ENCODE results near the gene PSMB5. TPM values are rescaled to one million over a fixed set of nuclear protein-coding genes. Genes with fewer than 3 reads are reported as not detected.

PSMB5 gene
- total and polyA plus RNA-seq, 2 of the 13 experiments (the other 11 are each of a cell fraction or from before 2014, with no cell fraction given) = 705 to 871 TPM

- TF ChIP-seq ZNF451 (CRISPR knock-in tag; IDR thresholded peaks at IDR 0.05) (no peak), ZNF780A (CRISPR knock-in tag; IDR thresholded peaks at IDR 0.05) (no peak), FOXK2 (IDR thresholded peaks at IDR 0.05) (no peak), ZNF205 (CRISPR knock-in tag; IDR thresholded peaks at IDR 0.05) (peak; percentile 83; the same call in 1 of the 2 replicates), KDM2A (CRISPR knock-in tag; IDR thresholded peaks at IDR 0.05; ENCODE audit: borderline replicate concordance, low read depth) (peak; percentile 78), ZNF652 (CRISPR knock-in tag; IDR thresholded peaks at IDR 0.05; ENCODE audit: borderline replicate concordance, low read depth) (no peak), FOSL1 (CRISPR knock-in tag; IDR thresholded peaks at IDR 0.05; ENCODE audit: borderline replicate concordance) (no peak), GATAD1 (CRISPR knock-in tag; IDR thresholded peaks at IDR 0.05) (peak; percentile 78), ZKSCAN8 (CRISPR knock-in tag; IDR thresholded peaks at IDR 0.05; ENCODE audit: borderline replicate concordance) (peak; percentile 95), MXD3 (CRISPR knock-in tag; IDR thresholded peaks at IDR 0.05) (no peak; the same call in none of the 2 replicates), AKAP8 (CRISPR knock-in tag; IDR thresholded peaks at IDR 0.05) (peak; percentile 88), HNRNPH1 (optimal IDR thresholded peaks at IDR 0.05; ENCODE audit: low read depth, low read length) (no peak), HOXA7 (CRISPR knock-in tag; IDR thresholded peaks at IDR 0.05) (no peak), PITX1 (CRISPR knock-in tag; IDR thresholded peaks at IDR 0.05) (peak; percentile 92), ELF1 (CRISPR knock-in tag; IDR thresholded peaks at IDR 0.05) (peak; percentile 55), MIER3 (CRISPR knock-in tag; IDR thresholded peaks at IDR 0.05; ENCODE audit: borderline replicate concordance) (peak; percentile 98), MAFK (conservative IDR thresholded peaks at IDR 0.05 in 1 of 2, IDR thresholded peaks at IDR 0.05 in 1 of 2; ENCODE audit: low read length in 2 of 2) (peak in 1 of 2 experiments; percentile 45; a peak in 2 of 4 replicates), ELF4 (CRISPR knock-in tag; IDR thresholded peaks at IDR 0.05; ENCODE audit: borderline replicate concordance) (peak; percentile 89; the same call in 1 of the 2 replicates), CENPX (CRISPR knock-in tag; IDR thresholded peaks at IDR 0.05) (no peak), ZNF550 (CRISPR knock-in tag; IDR thresholded peaks at IDR 0.05; ENCODE audit: borderline replicate concordance) (peak; percentile 59; the same call in 1 of the 2 replicates), JDP2 (CRISPR knock-in tag; IDR thresholded peaks at IDR 0.05; ENCODE audit: borderline replicate concordance) (no peak), IKZF5 (CRISPR knock-in tag; IDR thresholded peaks at IDR 0.05) (peak; percentile 90), ZFP62 (CRISPR knock-in tag; IDR thresholded peaks at IDR 0.05) (no peak)
- TF ChIP-seq, protein P1, sequence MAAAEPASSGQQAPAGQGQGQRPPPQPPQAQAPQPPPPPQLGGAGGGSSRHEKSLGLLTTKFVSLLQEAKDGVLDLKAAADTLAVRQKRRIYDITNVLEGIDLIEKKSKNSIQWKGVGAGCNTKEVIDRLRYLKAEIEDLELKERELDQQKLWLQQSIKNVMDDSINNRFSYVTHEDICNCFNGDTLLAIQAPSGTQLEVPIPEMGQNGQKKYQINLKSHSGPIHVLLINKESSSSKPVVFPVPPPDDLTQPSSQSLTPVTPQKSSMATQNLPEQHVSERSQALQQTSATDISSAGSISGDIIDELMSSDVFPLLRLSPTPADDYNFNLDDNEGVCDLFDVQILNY (CRISPR knock-in tag; conservative IDR thresholded peaks at IDR 0.05) = no peak
Observed at GRCh38 chr14:22976620-22977433, 57.9 kb downstream of the PSMB5 start (continued).
